WTC11 (cell line): ENCODE measurements around the gene STIM2. TPM values are rescaled to one million over a fixed set of nuclear protein-coding genes. Genes with fewer than 3 reads are reported as not detected.

Experiments used
- ATAC-seq: fragments of 200-7000 bp; cut with Tn5 transposase; 2 replicates; pipeline ENCODE4 v1.10.0; 2021; ENCODE audit warnings: mild to moderate bottlenecking, moderate library complexity
- CTCF ChIA-PET: fragments of 300-600 bp; sonication (Branson Sonifier 250); formaldehyde crosslinking; loops from one replicate; lab custom pipeline; 2021; ENCODE audit warnings: antibody characterized with exemption; lab: Charles Lee
- POLR2A ChIA-PET: fragments of 350-600 bp; sonication (Branson Sonifier 250); formaldehyde crosslinking; loops from one replicate; lab custom pipeline; 2021; ENCODE audit warnings: antibody characterized with exemption; lab: Charles Lee
- DNase-seq: peaks from one replicate; pipeline ENCODE4 v3.0.0; 2021; ENCODE audit warnings: low spot score
- H3K27ac Mint-ChIP-seq: 2 replicates; pipeline ENCODE4 v1.8.0; 2021; ENCODE audit warnings: mixed read lengths
- H3K27me3 Mint-ChIP-seq: 2 replicates; pipeline ENCODE4 v1.8.0; 2021; ENCODE audit warnings: low read depth, mild to moderate bottlenecking, moderate library complexity, mixed read lengths
- H3K36me3 Mint-ChIP-seq: 2 replicates; pipeline ENCODE4 v1.8.0; 2021; ENCODE audit warnings: mixed read lengths
- H3K4me1 Mint-ChIP-seq: 2 replicates; pipeline ENCODE4 v1.8.0; 2022; ENCODE audit warnings: mixed read lengths
- H3K4me3 Mint-ChIP-seq: 2 replicates; pipeline ENCODE4 v1.8.0; 2021; ENCODE audit warnings: mild to moderate bottlenecking, moderate library complexity, mixed read lengths
- H3K9me3 Mint-ChIP-seq: 2 replicates; pipeline ENCODE4 v1.8.0; 2021; ENCODE audit warnings: mixed read lengths
- ATF2 ChIP-seq: sonication (generic); formaldehyde crosslinking; IDR thresholded peaks from 2 replicates; pipeline ENCODE4 v1.8.1; 2022; ENCODE audit warnings: low read depth, missing genetic modification reagents, borderline replicate concordance
- CREM ChIP-seq: sonication (generic); formaldehyde crosslinking; IDR thresholded peaks from 2 replicates; pipeline ENCODE4 v1.8.1; 2022; ENCODE audit warnings: mild to moderate bottlenecking, missing genetic modification reagents, moderate library complexity
- ELF4 ChIP-seq: sonication (generic); formaldehyde crosslinking; IDR thresholded peaks from 2 replicates; pipeline ENCODE4 v1.8.1; 2022; ENCODE audit warnings: low read depth, mild to moderate bottlenecking, moderate library complexity, missing genetic modification reagents
- JAZF1 ChIP-seq: fragments of 250-450 bp; sonication (Bioruptor Pico); IDR thresholded peaks from 2 replicates; pipeline ENCODE4 v1.9.0; 2021; ENCODE audit warnings: moderate library complexity, mild to moderate bottlenecking, inconsistent platforms
- MLX ChIP-seq: sonication (generic); formaldehyde crosslinking; IDR thresholded peaks from 2 replicates; pipeline ENCODE4 v1.8.1; 2023; ENCODE audit warnings: mild to moderate bottlenecking, missing genetic modification reagents, moderate library complexity
- MYBL2 ChIP-seq: sonication (generic); formaldehyde crosslinking; IDR thresholded peaks from 2 replicates; pipeline ENCODE4 v1.8.1; 2023; ENCODE audit warnings: mild to moderate bottlenecking, moderate library complexity, missing genetic modification reagents
- NFATC4 ChIP-seq: fragments of 250-450 bp; sonication (Bioruptor Pico); IDR thresholded peaks from 2 replicates; pipeline ENCODE4 v1.9.0; 2021; ENCODE audit warnings: mild to moderate bottlenecking
- OVOL2 ChIP-seq: fragments of 250-450 bp; sonication (Bioruptor Pico); IDR thresholded peaks from 2 replicates; pipeline ENCODE4 v1.9.0; 2021; ENCODE audit warnings: mild to moderate bottlenecking, borderline replicate concordance
- STAT6 ChIP-seq: sonication (generic); formaldehyde crosslinking; conservative IDR thresholded peaks from 2 replicates; pipeline ENCODE4 v1.8.1; 2023; ENCODE audit warnings: mild to moderate bottlenecking, low read depth, missing genetic modification reagents, moderate library complexity
- USF1 ChIP-seq: sonication (generic); formaldehyde crosslinking; IDR thresholded peaks from 2 replicates; pipeline ENCODE4 v1.8.0; 2022; ENCODE audit warnings: mild to moderate bottlenecking, missing genetic modification reagents
- ZBTB21 ChIP-seq: sonication (generic); formaldehyde crosslinking; IDR thresholded peaks from 2 replicates; pipeline ENCODE4 v1.8.1; 2023; ENCODE audit warnings: mild to moderate bottlenecking, missing genetic modification reagents, borderline replicate concordance
- total RNA-seq: library from RNA; stranded (reverse); gene quantifications from 3 replicates; pipeline ENCODE4 v1.2.3, GENCODE V29; 2021
- TF ChIP-seq, protein P1 (sequence below): sonication (generic); formaldehyde crosslinking; IDR thresholded peaks from 2 replicates; pipeline ENCODE4 v1.8.0; 2022; ENCODE audit warnings: missing genetic modification reagents
- TF ChIP-seq, protein P2 (sequence below): fragments of 250-450 bp; sonication (Bioruptor Pico); IDR thresholded peaks from 2 replicates; pipeline ENCODE4 v1.9.0; 2021; ENCODE audit warnings: mild to moderate bottlenecking, borderline replicate concordance
- TF ChIP-seq, protein P3 (sequence below): fragments of 250-450 bp; sonication (Bioruptor Pico); IDR thresholded peaks from 2 replicates; pipeline ENCODE4 v1.9.0; 2021; ENCODE audit warnings: mild to moderate bottlenecking

Gene STIM2
- total RNA-seq, 1 experiment from 2014 or later, result 22.4 TPM

DNA sequence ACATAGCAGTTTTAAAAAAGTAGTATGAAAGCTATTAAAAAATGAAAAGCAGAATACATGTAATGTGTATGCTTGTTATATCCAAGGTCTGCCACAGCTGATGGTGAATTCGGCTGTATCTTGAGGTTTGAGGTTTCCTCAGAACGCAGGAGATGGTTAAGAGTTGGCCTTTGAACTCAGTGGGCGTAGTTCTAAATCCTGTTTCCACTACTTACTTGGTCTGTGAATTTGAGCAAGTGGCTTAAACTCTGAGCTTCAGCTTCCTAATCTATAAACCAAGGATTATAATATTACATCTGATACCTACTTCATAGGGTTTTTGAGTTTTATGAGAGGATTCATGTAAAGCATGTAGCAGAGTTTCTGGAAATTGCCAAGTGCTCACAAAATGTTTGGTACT lies 125.2 kb downstream of the STIM2 start:
- Mint-ChIP-seq H3K9me3 (peaks cover 7% of the 10 kb centered on the region), H3K4me1 (peaks cover 13% of the 10 kb centered on the region), H3K27ac (no peak overlapping the region), H3K36me3 (no peaks in the 10 kb centered on the region; the same call in 1 of the 2 replicates), H3K27me3 (no peaks in the 10 kb centered on the region), H3K4me3 (no peak overlapping the region)
- ATAC-seq (no peak), DNase-seq (no peak)
- CTCF ChIA-PET, result no interaction called here
- TF ChIP-seq, protein P1, sequence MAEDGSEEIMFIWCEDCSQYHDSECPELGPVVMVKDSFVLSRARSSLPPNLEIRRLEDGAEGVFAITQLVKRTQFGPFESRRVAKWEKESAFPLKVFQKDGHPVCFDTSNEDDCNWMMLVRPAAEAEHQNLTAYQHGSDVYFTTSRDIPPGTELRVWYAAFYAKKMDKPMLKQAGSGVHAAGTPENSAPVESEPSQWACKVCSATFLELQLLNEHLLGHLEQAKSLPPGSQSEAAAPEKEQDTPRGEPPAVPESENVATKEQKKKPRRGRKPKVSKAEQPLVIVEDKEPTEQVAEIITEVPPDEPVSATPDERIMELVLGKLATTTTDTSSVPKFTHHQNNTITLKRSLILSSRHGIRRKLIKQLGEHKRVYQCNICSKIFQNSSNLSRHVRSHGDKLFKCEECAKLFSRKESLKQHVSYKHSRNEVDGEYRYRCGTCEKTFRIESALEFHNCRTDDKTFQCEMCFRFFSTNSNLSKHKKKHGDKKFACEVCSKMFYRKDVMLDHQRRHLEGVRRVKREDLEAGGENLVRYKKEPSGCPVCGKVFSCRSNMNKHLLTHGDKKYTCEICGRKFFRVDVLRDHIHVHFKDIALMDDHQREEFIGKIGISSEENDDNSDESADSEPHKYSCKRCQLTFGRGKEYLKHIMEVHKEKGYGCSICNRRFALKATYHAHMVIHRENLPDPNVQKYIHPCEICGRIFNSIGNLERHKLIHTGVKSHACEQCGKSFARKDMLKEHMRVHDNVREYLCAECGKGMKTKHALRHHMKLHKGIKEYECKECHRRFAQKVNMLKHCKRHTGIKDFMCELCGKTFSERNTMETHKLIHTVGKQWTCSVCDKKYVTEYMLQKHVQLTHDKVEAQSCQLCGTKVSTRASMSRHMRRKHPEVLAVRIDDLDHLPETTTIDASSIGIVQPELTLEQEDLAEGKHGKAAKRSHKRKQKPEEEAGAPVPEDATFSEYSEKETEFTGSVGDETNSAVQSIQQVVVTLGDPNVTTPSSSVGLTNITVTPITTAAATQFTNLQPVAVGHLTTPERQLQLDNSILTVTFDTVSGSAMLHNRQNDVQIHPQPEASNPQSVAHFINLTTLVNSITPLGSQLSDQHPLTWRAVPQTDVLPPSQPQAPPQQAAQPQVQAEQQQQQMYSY (CRISPR knock-in tag), result no peak
- TF ChIP-seq ZBTB21 (CRISPR knock-in tag) (no peak), CREM (no peak), OVOL2 (no peak), STAT6 (CRISPR knock-in tag) (no peak), ATF2 (CRISPR knock-in tag) (no peak), NFATC4 (CRISPR knock-in tag) (no peak), ELF4 (CRISPR knock-in tag) (no peak), JAZF1 (CRISPR knock-in tag) (no peak), MLX (no peak), MYBL2 (CRISPR knock-in tag) (no peak), USF1 (CRISPR knock-in tag) (no peak)
- TF ChIP-seq, protein P2, sequence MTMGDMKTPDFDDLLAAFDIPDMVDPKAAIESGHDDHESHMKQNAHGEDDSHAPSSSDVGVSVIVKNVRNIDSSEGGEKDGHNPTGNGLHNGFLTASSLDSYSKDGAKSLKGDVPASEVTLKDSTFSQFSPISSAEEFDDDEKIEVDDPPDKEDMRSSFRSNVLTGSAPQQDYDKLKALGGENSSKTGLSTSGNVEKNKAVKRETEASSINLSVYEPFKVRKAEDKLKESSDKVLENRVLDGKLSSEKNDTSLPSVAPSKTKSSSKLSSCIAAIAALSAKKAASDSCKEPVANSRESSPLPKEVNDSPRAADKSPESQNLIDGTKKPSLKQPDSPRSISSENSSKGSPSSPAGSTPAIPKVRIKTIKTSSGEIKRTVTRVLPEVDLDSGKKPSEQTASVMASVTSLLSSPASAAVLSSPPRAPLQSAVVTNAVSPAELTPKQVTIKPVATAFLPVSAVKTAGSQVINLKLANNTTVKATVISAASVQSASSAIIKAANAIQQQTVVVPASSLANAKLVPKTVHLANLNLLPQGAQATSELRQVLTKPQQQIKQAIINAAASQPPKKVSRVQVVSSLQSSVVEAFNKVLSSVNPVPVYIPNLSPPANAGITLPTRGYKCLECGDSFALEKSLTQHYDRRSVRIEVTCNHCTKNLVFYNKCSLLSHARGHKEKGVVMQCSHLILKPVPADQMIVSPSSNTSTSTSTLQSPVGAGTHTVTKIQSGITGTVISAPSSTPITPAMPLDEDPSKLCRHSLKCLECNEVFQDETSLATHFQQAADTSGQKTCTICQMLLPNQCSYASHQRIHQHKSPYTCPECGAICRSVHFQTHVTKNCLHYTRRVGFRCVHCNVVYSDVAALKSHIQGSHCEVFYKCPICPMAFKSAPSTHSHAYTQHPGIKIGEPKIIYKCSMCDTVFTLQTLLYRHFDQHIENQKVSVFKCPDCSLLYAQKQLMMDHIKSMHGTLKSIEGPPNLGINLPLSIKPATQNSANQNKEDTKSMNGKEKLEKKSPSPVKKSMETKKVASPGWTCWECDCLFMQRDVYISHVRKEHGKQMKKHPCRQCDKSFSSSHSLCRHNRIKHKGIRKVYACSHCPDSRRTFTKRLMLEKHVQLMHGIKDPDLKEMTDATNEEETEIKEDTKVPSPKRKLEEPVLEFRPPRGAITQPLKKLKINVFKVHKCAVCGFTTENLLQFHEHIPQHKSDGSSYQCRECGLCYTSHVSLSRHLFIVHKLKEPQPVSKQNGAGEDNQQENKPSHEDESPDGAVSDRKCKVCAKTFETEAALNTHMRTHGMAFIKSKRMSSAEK (CRISPR knock-in tag), result no peak
- TF ChIP-seq, protein P3, sequence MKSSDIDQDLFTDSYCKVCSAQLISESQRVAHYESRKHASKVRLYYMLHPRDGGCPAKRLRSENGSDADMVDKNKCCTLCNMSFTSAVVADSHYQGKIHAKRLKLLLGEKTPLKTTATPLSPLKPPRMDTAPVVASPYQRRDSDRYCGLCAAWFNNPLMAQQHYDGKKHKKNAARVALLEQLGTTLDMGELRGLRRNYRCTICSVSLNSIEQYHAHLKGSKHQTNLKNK (CRISPR knock-in tag), result no peak
- POLR2A ChIA-PET, result no interaction called here
